Tibial artery (tissue), 4 donors: Measurements from ENCODE around the gene NRF1.
"Not testable (repeated sequence)": the region's sequence is repeated elsewhere in the genome, so short reads cannot be mapped to it uniquely, and the experiment has no call there.

ENCODE experiments used
- DNase-seq, 2 donors: peaks; one replicate each; pipeline ENCODE4 v3.0.0-alpha.2; 2019
- H3K27ac ChIP-seq, 2 donors: fragments of 200-600 bp; sonication (generic) in 1 of 2; 1 replicate in 1 of 2; 2 replicates in 1 of 2; pipeline ENCODE4 v1.5.1; 2018 to 2019; ENCODE audit warnings: mild to moderate bottlenecking in 1 of 2
- H3K27me3 ChIP-seq, 2 donors: fragments of 200-600 bp; sonication (generic) in 1 of 2; one replicate each; pipeline versions ENCODE4 v1.5.1 to v1.6.0; 2016 to 2019
- H3K36me3 ChIP-seq, 3 donors: fragments of 200-600 bp; sonication (generic) in 2 of 3; one replicate each; pipeline ENCODE4 v1.5.1; 2016 to 2019; ENCODE audit warnings: mild to moderate bottlenecking in 2 of 3
- H3K4me1 ChIP-seq, 4 donors: fragments of 200-600 bp; sonication (generic) in 2 of 4; 1 replicate in 3 of 4; 2 replicates in 1 of 4; pipeline ENCODE4 v1.5.1; 2016 to 2019
- H3K4me3 ChIP-seq, 2 donors: fragments of 200-600 bp; sonication (generic) in 1 of 2; 1 replicate in 1 of 2; 2 replicates in 1 of 2; pipeline ENCODE4 v1.5.1; 2018 to 2019; ENCODE audit warnings: mild to moderate bottlenecking in 2 of 2
- H3K9me3 ChIP-seq, 3 donors: fragments of 200-600 bp; sonication (generic) in 1 of 3; one replicate each; pipeline ENCODE4 v1.5.1; 2016 to 2019
- intact Hi-C: fragments of 100-400 bp; cut with DNase I; formaldehyde crosslinking; loops from one replicate; pipeline ENCODE4 v1.15.0; 2023; ENCODE audit warnings: low total_unique reads
- TF ChIP-seq, protein P1 (sequence below), 2 experiments: fragments of 200-600 bp in 1 of 2; fragments of 450-650 bp in 1 of 2; IDR thresholded peaks; one replicate each; pipeline ENCODE4 v1.5.1; 2017 to 2019; ENCODE audit warnings: antibody characterized with exemption in 2 of 2, mild to moderate bottlenecking in 1 of 2, moderate library complexity in 1 of 2

NRF1 gene

DNA sequence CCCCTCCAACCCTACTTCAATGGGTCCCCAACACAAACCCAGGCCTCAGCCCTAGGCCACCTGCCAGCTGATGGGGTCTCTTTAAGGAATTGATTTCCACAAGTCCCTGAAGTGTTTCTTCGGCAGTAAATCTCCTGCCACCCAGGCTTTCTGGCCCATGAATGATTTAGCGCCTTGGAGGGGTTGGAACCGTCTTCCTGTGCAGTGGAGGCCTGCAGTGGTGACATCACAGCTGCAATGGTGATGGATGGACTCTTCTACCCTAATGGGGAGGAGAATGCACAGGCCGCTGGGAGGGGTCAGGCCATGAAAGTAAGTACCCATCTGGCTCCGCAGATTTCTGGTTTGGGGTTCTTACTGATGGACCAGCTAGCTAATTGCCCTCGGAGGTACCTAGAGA is 177.5 kb downstream of the NRF1 start:
- intact Hi-C loops: no loop called here
- peaks cover 13 to 65% of the 10 kb centered on the region in 2 donors for H3K27me3 ChIP-seq
- TF ChIP-seq, protein P1, sequence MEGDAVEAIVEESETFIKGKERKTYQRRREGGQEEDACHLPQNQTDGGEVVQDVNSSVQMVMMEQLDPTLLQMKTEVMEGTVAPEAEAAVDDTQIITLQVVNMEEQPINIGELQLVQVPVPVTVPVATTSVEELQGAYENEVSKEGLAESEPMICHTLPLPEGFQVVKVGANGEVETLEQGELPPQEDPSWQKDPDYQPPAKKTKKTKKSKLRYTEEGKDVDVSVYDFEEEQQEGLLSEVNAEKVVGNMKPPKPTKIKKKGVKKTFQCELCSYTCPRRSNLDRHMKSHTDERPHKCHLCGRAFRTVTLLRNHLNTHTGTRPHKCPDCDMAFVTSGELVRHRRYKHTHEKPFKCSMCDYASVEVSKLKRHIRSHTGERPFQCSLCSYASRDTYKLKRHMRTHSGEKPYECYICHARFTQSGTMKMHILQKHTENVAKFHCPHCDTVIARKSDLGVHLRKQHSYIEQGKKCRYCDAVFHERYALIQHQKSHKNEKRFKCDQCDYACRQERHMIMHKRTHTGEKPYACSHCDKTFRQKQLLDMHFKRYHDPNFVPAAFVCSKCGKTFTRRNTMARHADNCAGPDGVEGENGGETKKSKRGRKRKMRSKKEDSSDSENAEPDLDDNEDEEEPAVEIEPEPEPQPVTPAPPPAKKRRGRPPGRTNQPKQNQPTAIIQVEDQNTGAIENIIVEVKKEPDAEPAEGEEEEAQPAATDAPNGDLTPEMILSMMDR (IDR thresholded peaks at IDR 0.05): no peak

DNA sequence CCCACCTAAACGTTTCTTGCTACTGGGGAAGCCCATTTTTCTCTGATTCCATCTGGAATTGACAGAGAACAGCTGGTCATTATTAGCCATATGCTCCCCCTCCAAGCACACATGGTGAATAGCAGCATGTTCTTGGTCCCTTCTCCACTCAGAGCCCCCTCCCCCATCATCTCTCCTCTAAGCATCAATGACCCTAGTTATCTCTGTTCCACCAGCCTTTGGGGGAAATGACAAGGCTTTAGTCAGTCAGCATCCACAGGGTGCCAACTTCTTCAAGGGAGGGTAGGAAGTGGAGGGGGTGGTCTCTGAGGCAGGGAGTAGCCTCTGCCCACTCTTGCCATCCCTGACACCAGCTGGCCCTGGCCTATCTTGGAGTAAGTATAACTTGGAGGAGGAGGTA is 178.1 kb downstream of the NRF1 start:
- TF ChIP-seq, protein P1 (IDR thresholded peaks at IDR 0.05): no peak
- intact Hi-C loops: no loop called here
- H3K9me3 ChIP-seq: no peaks in the 10 kb centered on the region

More for the DNA sequence above, 177.5 kb downstream of the NRF1 start:
- H3K36me3 ChIP-seq: no peaks in the 10 kb centered on the region
- H3K4me1 ChIP-seq: peaks cover 0 to 21% (median 18%) of the 10 kb centered on the region in 4 donors
- H3K4me3 ChIP-seq: no peak overlapping the region
- H3K27ac ChIP-seq: no peak overlapping the region
- DNase-seq: no peak
- H3K9me3 ChIP-seq: no peaks in the 10 kb centered on the region

DNA sequence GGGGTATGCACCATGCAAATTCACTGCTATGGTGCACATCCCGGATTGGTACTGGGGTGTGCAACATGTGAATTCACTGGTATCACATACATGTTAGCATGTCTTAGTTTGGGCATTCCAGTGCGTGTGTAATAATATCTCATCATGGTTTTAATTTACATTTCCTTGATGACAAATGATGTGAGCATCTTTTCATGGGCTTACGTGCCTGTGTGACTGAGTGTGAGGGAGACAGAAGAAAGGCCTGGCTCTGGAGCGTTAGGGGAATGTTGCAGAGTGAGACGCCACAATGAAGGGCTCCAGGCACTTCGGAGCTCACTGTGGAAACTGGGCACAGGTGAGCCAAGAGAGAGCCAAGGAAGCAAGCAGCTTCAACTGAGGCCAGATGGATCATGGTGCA is 178.6 kb downstream of the NRF1 start:
- H3K9me3 ChIP-seq: no peaks in the 10 kb centered on the region
- peaks cover 0 to 11% (median 9%) of the 10 kb centered on the region in 4 donors for H3K4me1 ChIP-seq
- no peak for DNase-seq
- intact Hi-C loops: no loop called here
- H3K27ac ChIP-seq: no peak overlapping the region
- TF ChIP-seq, protein P1 (IDR thresholded peaks at IDR 0.05): no peak
- H3K4me3 ChIP-seq: no peak overlapping the region
- peaks cover 9 to 58% of the 10 kb centered on the region in 2 donors for H3K27me3 ChIP-seq
- H3K36me3 ChIP-seq: no peaks in the 10 kb centered on the region

More for the DNA sequence above, 178.1 kb downstream of the NRF1 start:
- Histone ChIP-seq H3K4me3 (no peak overlapping the region), H3K27ac (no peak overlapping the region), H3K27me3 (peaks cover 13 to 62% of the 10 kb centered on the region in 2 donors), H3K36me3 (no peaks in the 10 kb centered on the region), H3K4me1 (peaks cover 0 to 16% (median 14%) of the 10 kb centered on the region in 4 donors)
- DNase-seq: no peak

DNA sequence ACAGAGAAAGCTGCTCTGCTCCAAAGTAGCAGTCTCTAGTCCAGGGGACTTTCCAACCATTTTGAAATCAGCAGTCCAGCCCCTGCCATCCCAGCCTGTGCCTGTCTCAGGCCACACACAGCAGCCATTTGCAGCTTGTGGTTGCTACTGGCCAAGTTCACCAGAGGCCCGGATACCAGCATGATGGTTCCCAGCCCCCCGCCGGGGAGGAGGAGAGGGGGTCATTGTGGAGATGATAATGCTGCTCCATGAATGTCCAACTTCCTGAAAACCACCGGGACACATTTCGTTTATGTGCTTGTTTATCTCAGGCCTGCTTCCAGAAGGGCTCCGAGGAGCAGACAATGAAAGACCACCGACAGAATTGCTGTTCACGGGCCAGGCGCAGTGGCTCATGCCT is 181.2 kb downstream of the NRF1 start:
- no peaks in the 10 kb centered on the region for H3K9me3 ChIP-seq
- intact Hi-C loops: no loop called here
- DNase-seq: no peak
- H3K27ac ChIP-seq: no peak overlapping the region
- H3K4me1 ChIP-seq: no peaks in the 10 kb centered on the region
- no peaks in the 10 kb centered on the region for H3K36me3 ChIP-seq
- H3K27me3 ChIP-seq: peaks cover 0 to 45% of the 10 kb centered on the region in 2 donors
- H3K4me3 ChIP-seq: no peak overlapping the region
- TF ChIP-seq, protein P1 (IDR thresholded peaks at IDR 0.05): no peak

DNA sequence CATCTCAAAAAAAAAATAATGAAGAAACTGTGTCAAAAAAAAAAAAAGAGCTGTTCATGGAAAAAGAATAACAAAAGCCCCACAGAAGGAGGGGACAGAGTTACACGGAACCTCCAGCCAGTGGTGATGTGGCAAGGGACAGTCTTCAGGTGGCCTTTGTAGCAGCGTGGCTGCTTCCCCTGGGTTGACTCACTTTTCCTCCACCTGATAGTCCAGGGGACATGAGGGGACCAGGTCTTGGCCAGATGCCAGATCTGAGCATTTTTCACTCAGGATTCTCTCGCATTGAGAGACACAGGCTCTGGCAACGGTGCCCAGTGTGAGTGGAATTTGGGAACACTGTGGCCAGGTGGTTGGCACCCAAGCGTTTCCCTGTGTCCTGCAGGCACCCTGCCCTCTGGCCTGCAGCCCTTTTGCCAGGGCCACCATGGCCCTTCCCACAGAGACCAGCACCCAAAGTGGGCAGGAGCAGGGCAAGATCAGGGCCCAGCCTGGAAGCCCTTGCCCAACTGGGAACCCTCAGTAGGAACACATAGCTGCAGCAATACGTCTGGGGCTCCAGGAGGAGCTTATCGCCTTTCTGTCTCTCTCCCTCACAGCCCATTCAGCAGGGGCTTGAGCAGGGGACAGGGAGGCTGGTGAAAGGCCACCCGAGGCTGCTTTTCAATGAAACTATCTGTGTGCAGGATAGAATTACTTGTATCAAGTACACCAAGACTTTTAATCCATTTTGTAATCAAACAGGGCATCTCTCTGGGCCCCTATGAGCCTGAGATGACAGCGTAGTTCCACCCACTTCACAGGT is 182.2 kb downstream of the NRF1 start:
- intact Hi-C loops: no loop called here
- Histone ChIP-seq H3K4me1 (no peaks in the 10 kb centered on the region), H3K9me3 (no peaks in the 10 kb centered on the region), H3K27ac (no peak overlapping the region), H3K4me3 (no peak overlapping the region), H3K36me3 (no peaks in the 10 kb centered on the region), H3K27me3 (peaks cover 0 to 45% of the 10 kb centered on the region in 2 donors)
- TF ChIP-seq, protein P1 (IDR thresholded peaks at IDR 0.05): no peak
- peak in 1 of 2 donors; percentile 48 for DNase-seq

DNA sequence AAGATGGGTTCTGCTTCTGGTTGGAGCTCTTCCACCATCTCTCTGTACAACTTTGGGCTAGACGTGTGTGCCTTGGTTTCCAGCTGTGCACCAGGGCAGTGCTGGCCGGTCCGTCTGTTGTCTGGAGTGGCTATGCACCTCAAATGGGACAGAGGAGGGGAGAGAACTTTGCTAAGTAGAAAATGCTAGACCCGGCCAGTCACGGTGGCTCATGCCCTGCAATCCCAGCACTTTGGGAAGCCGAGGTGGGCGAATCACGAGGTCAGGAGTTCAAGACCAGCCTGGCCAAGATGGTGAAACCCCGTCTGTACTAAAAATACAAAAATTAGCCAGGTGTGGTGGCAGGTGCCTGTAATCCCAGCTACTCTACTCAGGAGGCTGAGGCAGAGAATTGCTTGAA is 182.9 kb downstream of the NRF1 start:
- H3K36me3 ChIP-seq, H3K4me1 ChIP-seq, intact Hi-C loops, H3K4me3 ChIP-seq, H3K27ac ChIP-seq, DNase-seq, H3K9me3 ChIP-seq: not testable (repeated sequence)
- H3K27me3 ChIP-seq: peaks cover 0 to 48% of the 10 kb centered on the region in 2 donors
